GM15510 (cell line): ENCODE measurements around the gene SPRY1.

Experiments
- POLR2A ChIP-seq: IDR thresholded peaks from 3 replicates; pipeline ENCODE4 v1.6.1; 2011; ENCODE audit warnings: borderline replicate concordance; ENCODE audit not compliant: insufficient read length; ENCODE audit errors: extremely low read depth

Gene SPRY1

DNA sequence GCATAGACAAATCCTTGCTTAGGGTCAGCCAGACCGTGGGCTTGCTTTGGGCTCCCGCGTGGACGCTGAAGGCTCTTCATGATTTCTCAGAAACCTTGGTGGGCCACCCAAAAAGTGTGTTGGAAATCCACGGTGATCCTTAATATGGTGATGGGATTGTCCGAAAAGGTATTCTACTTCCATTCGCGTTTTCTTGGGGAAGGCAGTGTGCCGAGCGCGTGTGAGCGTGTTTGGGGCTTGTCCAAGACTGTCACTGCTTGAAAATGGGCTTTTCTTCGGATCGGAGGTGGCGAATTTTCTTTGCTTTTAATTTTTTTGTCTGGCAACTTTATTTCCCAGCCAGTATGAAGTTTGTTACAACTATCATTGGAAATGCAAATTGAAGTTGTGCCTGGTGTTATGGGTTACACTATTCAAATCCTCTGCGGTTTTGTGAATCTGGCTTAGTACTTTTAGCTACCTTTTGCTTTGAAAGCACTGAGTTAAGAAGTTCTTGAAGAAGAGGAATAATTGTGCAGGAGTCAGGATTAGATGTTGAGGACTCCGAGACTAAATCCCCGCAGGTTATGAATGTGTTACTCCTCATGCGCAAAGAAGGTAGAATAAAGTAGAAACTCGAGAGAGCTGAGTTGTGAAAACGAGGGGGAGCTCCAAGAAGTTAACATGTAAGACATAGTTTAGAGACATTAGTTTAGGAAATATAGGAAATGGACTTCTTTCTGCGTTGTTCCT is 3.2 kb downstream of the SPRY1 start:
- no peak for TF ChIP-seq POLR2A

DNA sequence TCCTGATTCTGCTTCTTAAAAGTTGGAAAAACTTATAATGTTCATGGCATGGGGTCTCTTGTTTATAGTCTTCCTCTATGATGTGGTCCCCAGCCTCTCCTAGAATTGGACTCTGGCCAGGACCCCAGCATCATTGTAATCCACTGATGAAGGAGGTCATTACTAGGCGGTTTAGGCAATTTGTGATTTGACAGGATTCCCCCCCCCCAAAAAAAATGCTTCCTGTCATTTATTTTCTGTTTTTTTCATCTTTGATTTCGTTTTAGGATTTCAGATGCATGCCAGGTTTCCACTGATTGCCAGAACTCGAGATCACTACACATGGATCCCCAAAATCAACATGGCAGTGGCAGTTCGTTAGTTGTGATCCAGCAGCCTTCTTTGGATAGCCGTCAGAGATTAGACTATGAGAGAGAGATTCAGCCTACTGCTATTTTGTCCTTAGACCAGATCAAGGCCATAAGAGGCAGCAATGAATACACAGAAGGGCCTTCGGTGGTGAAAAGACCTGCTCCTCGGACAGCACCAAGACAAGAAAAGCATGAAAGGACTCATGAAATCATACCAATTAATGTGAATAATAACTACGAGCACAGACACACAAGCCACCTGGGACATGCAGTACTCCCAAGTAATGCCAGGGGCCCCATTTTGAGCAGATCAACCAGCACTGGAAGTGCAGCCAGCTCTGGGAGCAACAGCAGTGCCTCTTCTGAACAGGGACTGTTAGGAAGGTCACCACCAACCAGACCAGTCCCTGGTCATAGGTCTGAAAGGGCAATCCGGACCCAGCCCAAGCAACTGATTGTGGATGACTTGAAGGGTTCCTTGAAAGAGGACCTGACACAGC is 4.9 kb downstream of the SPRY1 start:
- TF ChIP-seq POLR2A = no peak

DNA sequence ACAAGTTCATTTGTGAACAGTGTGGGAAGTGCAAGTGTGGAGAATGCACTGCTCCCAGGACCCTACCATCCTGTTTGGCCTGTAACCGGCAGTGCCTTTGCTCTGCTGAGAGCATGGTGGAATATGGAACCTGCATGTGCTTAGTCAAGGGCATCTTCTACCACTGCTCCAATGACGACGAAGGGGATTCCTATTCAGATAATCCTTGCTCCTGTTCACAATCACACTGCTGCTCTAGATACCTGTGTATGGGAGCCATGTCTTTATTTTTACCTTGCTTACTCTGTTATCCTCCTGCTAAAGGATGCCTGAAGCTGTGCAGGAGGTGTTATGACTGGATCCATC is 5.5 kb downstream of the SPRY1 start:
- TF ChIP-seq POLR2A = no peak

- TF ChIP-seq POLR2A = no peak
Measured at GRCh38 chr4:123403080-123403604, 6.5 kb downstream of the SPRY1 start.

DNA sequence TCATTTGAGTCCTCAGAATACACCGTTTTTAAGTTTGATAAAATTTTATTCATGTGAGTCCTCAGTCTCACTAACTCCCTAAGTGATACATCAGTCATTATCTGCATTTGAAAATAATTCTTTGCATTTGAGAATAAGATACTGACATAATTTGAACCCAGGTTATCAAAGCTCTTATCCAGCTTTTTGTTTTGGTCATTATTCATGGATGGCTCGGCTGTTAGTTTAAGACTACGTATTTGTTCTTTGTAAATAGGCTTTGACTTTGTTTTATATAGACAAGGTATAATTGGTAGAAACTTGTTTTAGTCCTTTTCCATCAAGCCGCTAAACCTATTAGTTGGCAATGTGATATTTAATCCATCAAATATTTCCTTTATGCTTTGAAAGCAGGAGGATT is 7.9 kb downstream of the SPRY1 start:
- no peak for TF ChIP-seq POLR2A

DNA sequence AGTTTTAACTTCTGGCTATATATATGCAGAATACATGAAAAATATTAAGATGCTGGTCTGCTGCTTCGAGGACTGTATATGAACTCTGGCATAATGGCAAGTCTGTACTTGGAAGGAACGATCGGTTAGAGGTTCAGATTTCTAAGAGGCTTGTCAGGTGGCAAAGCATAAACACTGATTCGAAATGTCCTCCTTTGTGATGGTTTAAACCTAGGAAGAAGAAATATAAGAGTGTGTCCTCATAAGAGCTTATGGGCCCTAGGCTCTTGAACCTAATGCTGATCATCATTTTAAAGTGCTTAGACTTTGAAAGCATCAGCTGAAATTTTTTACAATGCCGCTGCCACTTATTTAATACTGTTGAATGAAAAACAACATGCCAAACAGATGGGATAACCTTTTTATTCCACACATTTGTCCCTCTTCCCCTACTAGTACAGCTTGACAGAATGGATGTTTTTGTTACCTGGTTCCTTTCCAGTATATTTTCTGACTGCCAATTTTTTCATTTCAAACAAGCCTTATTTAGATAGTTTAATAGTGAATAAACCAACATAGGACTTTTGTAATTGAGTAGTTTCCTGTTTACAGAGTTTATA is 8.8 kb downstream of the SPRY1 start:
- TF ChIP-seq POLR2A = no peak

DNA sequence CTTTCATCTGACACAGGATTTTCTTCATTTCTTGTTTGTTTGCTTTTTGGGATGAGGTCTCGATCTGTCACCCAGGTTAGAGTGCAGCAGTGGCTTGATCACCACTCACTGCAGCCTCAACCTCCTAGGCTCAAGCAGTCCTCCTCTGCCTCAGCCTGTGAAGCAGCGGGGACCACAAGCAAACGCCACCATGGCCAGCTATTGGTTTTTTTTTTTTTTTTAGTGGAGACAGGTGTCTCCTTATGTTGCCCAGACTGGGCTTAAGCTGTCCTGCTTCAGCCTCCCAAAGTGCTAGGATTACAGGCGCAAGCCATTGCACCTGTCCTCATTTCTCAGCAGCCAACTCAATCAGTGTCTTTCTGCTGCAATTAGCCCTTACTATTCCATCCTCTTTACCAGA is 10.3 kb downstream of the SPRY1 start:
- TF ChIP-seq POLR2A = no peak

DNA sequence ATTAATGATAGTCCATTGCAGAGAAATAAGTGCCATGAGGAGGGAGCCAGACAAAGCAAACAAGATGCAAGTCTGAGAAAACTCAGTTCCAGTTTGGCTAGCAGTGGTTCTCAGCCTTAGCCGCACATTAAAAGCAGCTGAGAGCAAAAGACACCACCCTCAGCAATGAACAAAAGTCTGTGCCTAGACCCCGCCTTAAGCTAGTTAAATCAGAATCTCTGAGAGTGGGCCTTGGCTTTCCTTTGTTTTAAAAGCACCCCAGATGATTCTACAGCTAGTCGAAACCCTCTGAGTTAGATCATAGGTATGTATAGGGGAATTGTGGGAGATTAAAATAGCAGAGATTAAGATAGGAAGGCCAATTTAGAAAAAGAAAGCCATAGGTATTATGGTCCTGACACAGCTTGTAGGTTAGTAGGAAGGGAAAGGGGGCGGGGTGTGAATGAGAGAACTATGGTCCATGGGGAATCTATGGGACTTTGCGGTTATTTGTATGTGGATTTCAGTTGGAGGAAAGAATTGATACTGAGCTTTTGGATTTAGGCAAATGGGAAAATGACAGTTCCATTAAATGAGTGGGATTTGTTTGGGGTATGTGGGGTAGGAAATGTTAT is 12.0 kb downstream of the SPRY1 start:
- no peak for TF ChIP-seq POLR2A

DNA sequence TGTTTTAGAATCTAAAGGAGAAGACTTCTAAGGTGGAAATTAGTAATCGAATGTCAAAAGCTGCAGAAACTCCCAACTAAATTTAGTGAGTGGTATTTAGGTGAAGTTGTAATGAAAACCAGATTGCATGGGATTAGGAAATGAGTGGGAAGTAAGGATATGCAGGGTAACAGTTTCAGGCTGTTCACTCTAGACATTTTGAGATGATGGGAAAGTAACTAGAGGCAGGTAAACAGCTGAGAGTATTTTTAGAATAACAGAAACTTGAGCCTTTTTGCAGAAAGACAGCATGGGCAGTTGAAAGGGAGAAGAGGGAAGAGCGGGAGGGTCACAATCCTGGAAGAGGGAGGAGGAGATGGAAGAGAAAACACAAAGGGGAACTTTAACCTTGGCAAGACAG is 12.7 kb downstream of the SPRY1 start:
- TF ChIP-seq POLR2A = no peak

DNA sequence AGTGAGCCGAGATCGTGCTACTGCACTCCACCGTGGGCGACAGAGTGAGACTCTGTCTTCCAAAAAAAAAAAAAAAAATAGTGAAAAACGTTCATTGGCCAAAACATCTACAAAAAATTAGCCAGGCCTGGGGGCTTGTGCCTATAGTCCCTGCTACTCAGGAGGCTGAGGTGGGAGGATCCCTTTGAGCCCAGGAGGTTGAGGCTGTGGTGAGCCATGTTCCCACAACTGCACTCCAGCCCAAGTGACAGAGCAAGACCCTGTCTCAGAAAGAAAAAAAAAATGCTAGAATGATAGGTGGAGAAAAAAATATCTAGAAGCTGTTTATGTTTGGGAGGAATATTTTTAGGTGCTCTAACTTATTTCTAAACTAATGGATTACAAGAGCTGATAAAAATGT is 14.9 kb downstream of the SPRY1 start:
- TF ChIP-seq POLR2A = no peak

- no peak for TF ChIP-seq POLR2A
Measured at GRCh38 chr4:123412091-123412505, 15.5 kb downstream of the SPRY1 start.

- no peak for TF ChIP-seq POLR2A
Measured at GRCh38 chr4:123412700-123413512, 16.3 kb downstream of the SPRY1 start.

DNA sequence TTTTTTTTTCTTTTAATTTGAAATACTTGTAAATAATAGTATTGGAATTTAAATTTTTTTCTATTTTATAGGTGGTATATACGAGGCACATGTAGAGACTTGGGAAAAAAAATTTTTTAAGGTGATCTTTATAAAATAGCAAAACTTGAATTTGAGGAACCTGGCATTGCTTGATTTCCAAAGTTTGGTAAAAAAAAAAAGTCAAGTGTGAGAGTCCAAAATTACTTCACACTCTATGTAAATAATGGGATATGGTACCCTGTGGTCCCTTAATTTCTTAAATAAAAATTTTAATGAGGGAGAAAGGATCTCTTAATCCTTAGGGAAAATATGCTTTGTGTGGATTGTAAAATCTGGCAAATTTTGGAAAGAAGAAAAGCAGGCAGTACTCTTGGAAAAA is 19.0 kb downstream of the SPRY1 start:
- TF ChIP-seq POLR2A = no peak

- TF ChIP-seq POLR2A = no peak
Measured at GRCh38 chr4:123415977-123416376, 19.4 kb downstream of the SPRY1 start.

GRCh38 chr4:123417813-123418212 is 21.2 kb downstream of the SPRY1 start:
- no peak for TF ChIP-seq POLR2A

DNA sequence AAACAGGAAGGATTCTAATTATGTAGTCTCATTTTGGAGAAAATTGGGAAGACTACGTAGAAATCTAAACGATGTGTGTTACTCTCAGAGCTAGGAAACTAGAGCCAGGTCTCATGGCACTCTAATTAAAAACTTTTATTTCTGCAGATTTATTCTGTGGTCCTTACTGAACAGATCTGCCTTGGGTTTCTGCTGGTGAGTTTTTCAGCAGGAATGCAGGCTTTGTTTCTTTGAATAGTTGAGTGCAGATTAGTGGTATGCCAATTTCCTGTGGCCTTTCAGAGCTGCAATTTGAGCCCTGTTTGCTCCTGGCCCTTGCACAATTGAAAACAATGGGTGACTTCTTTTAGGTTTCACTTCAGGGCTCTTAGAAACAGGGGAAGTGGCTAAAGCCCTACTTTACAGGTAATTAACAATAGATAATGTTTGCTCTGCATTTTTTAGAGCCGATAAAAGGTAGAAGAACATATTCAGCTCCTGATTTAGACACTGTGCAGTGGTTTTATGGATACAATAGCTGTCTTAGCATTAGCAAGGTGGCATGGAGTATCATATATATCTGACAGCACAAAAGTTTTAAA is 21.8 kb downstream of the SPRY1 start:
- TF ChIP-seq POLR2A = no peak
